Measurements from ENCODE around the gene ACAP3. TPM values are rescaled to one million over a fixed set of nuclear protein-coding genes. Genes with fewer than 3 reads are reported as not detected.

The ACAP3 gene
- total and polyA plus RNA-seq, 2 of the 4 experiments (the other 2 are of a cell fraction): 13.3 to 58.2 TPM

DNA sequence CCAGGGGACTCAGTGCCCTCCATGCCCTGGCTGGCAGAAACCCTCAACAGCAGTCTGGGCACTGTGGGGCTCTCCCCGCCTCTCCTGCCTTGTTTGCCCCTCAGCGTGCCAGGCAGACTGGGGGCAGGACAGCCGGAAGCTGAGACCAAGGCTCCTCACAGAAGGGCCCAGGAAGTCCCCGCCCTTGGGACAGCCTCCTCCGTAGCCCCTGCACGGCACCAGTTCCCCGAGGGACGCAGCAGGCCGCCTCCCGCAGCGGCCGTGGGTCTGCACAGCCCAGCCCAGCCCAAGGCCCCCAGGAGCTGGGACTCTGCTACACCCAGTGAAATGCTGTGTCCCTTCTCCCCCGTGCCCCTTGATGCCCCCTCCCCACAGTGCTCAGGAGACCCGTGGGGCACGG lies 20.5 kb upstream of the ACAP3 start:
- H3K18ac ChIP-seq (ENCODE audit: low read depth, low read length): no peak overlapping the region
- peaks cover 9% of the 10 kb centered on the region for H3K9me1 ChIP-seq (ENCODE audit: insufficient read depth, low read length)
- no TSS peak for BruUV-seq (replicated peaks)
- no peak overlapping the region for H3K23ac ChIP-seq (ENCODE audit: low read depth, low read length)
- no peak for ATAC-seq (ENCODE audit: low read depth)
- H2BK20ac ChIP-seq (ENCODE audit: low read depth, low read length): no peak overlapping the region
- no peak overlapping the region for H3K9ac ChIP-seq (ENCODE audit: low read depth, low read length)
- DNase-seq: no peak
- H2AK9ac ChIP-seq (replicated peaks; ENCODE audit: low read depth, low read length, poor library complexity): no peak overlapping the region
- dilution Hi-C loops (cut with HindIII; ENCODE audit: low sequenced_read_pairs, unreplicated experiment) (no loop called here), in situ Hi-C loops (cut with MboI; ENCODE audit: low sequenced_read_pairs) (no loop called here), intact Hi-C loops (cut with micrococcal nuclease) (no loop called here)
- no peak overlapping the region for H3K4me3 ChIP-seq (ENCODE audit: insufficient read depth, low read depth, low read length)
- H3K27ac ChIP-seq (ENCODE audit: insufficient read depth, low read length): no peak overlapping the region
- H4K5ac ChIP-seq (ENCODE audit: low read depth, low read length): no peak overlapping the region
- TF ChIP-seq RFX5 (IDR thresholded peaks at IDR 0.05; ENCODE audit: low read depth, low read length): no peak
- H3K4me2 ChIP-seq (ENCODE audit: low read depth, low read length): no peak overlapping the region
- no peak overlapping the region for H4K91ac ChIP-seq (ENCODE audit: insufficient read depth, low read depth, low read length)
- POLR2A ChIA-PET (ENCODE audit: unreplicated experiment): no interaction called here
- H3K36me3 ChIP-seq (ENCODE audit: control insufficient read depth, insufficient read depth, low read length): peaks cover 3% of the 10 kb centered on the region
- no peak overlapping the region for H3K56ac ChIP-seq (ENCODE audit: extremely low read depth, insufficient read depth, low read length)
- H3K79me1 ChIP-seq (ENCODE audit: low read depth in 1 of 2, low read length in 2 of 2): peaks cover 7 to 34% of the 10 kb centered on the region in 2 experiments; a peak in 2 of 4 replicates
- no peaks in the 10 kb centered on the region for H3K27me3 ChIP-seq (ENCODE audit: control insufficient read depth, insufficient read depth, low read length)
- no peak overlapping the region for H2BK5ac ChIP-seq (ENCODE audit: low read depth, low read length, poor library complexity, severe bottlenecking)
- H2BK15ac ChIP-seq (ENCODE audit: low read depth, low read length): no peak overlapping the region
- H2AK5ac ChIP-seq (ENCODE audit: low read depth, low read length): no peak overlapping the region
- peaks cover 29% of the 10 kb centered on the region for H4K20me1 ChIP-seq (ENCODE audit: insufficient read depth, low read length)
- H2BK120ac ChIP-seq (ENCODE audit: low read depth, low read length): no peak overlapping the region
- 90% methylated on average over 12 of the region's 15 CpGs; no CpG with 5 or more reads in 1 of the 2 experiments for WGBS, 2 experiments (ENCODE audit: extremely low coverage in 2 of 2, insufficient read length in 1 of 2)
- no peak overlapping the region for H3K4ac ChIP-seq (ENCODE audit: low read depth, low read length)
- H4K8ac ChIP-seq (ENCODE audit: low read depth in 2 of 2, low read length in 2 of 2): no peak overlapping the region
- peaks cover 5% of the 10 kb centered on the region; the same call in 1 of the 2 replicates for H3K4me1 ChIP-seq (ENCODE audit: control insufficient read depth, insufficient read depth, low read length)
- H3K14ac ChIP-seq (replicated peaks; ENCODE audit: low read depth, low read length): no peak overlapping the region
- H2AFZ ChIP-seq (replicated peaks; ENCODE audit: low read length, poor library complexity): no peak overlapping the region
- H3K9me3 ChIP-seq (ENCODE audit: control insufficient read depth, insufficient read depth, low read length): no peaks in the 10 kb centered on the region
- CTCF ChIA-PET: no interaction called here
